LNCaP clone FGC (cell line): Measurements from ENCODE around the gene VMP1.
A peak's percentile ranks its signal among the peaks of the same experiment; 100 is the strongest.
"Not testable (repeated sequence)": the region's sequence is repeated elsewhere in the genome, so short reads cannot be mapped to it uniquely, and the experiment has no call there.

Experiments used
- DNase-seq: peaks from one replicate; pipeline ENCODE4 v3.0.0-alpha.2; 2011; ENCODE audit warnings: low read depth
- H3K4me3 ChIP-seq: 2 replicates; pipeline ENCODE4 v1.5.1; 2011; ENCODE audit warnings: mild to moderate bottlenecking, low read depth, low read length, control low read depth
- CTCF ChIP-seq: IDR thresholded peaks from 2 replicates; pipeline ENCODE4 v1.5.1; 2012; ENCODE audit warnings: mild to moderate bottlenecking; ENCODE audit not compliant: control insufficient read depth, insufficient read depth; ENCODE audit errors: extremely low read depth

Gene VMP1

GRCh38 chr17:59838052-59838916 lies 130.8 kb downstream of the VMP1 start:
- TF ChIP-seq CTCF, result no peak
- no peak for DNase-seq
- H3K4me3 ChIP-seq, result peak overlapping the region; percentile 75

GRCh38 chr17:59839651-59840328 lies 132.3 kb downstream of the VMP1 start:
- peak overlapping the region; percentile 75 for H3K4me3 ChIP-seq
- DNase-seq, result no peak
- no peak for TF ChIP-seq CTCF

GRCh38 chr17:59840329-59841090 lies 133.1 kb downstream of the VMP1 start:
- DNase-seq, result no peak
- H3K4me3 ChIP-seq, result peak overlapping the region; percentile 75
- no peak for TF ChIP-seq CTCF

- not testable (repeated sequence) for DNase-seq
- H3K4me3 ChIP-seq, result peak overlapping the region; percentile 10; the same call in 1 of the 2 replicates
Measured at GRCh38 chr17:59841091-59841881, 133.8 kb downstream of the VMP1 start.

- H3K4me3 ChIP-seq, DNase-seq: not testable (repeated sequence)
Measured at GRCh38 chr17:59841882-59842263, 134.4 kb downstream of the VMP1 start.

GRCh38 chr17:59842901-59843652 lies 135.6 kb downstream of the VMP1 start:
- TF ChIP-seq CTCF, result no peak
- no peak for DNase-seq
- no peak overlapping the region for H3K4me3 ChIP-seq
